D341Med (cell line): ENCODE measurements around the gene AURKA.
"Not testable (repeated sequence)": the region's sequence is repeated elsewhere in the genome, so short reads cannot be mapped to it uniquely, and the experiment has no call there.

ENCODE experiments used
- DNase-seq: peaks from one replicate; pipeline ENCODE4 v3.0.0; 2012; ENCODE audit warnings: low spot score

Gene AURKA

DNA sequence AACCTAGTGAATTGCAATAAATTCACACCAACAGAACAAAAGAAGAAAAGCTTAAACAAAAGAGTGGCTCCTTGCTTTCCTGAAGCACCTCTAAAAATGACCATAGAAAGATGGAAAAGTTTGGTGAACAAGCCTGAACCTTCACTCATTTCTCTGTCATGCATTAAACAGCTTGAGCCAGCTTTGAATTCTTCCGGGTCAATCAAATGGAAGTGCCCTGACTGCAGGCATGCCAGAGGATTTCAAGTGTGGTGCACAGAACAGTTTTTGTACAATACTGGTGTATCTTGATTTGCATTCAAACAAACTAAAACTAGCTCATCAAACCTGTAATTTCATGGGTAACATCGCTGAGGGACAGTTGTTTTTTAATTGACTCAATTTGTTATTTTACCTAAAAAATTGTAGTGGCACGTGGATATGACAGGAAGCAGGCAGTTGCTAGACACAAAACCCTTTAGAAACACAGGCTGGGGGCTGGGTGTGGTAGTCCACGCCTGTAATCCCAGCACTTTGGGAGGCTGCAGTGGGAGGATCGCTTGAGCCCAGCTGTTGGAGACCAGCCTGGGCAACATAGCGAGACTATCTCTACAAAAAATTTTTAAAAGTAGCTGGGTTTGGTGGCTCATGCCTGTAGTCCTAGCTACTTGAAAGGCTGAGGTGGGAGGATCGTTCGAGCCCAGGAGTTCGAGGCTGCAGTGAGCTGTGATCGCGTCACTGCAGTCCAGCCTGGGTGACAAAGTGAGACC is 29.1 kb upstream of the AURKA start:
- DNase-seq: no peak

GRCh38 chr20:56420028-56420427 is 28.0 kb upstream of the AURKA start:
- DNase-seq: no peak

GRCh38 chr20:56418385-56418861 is 26.4 kb upstream of the AURKA start:
- DNase-seq: no peak

DNA sequence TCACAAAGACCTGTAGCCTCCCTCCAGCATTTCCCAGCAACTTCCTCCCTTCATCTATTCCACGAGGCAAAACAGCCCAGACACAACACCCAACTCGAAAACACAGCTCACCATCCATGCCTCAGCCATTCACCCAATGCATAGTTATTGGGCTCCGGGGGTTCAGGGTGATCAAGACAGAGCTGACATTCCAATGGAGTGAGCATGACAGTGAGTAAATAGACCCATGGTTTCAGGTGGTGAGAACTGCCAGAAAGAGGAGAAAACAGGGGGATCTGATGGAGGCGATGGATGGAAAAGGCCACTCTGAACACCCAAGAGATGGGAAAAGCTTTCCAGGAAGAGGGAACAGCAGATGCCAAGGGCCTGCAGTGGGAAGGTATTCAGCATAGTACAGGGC is 25.9 kb upstream of the AURKA start:
- no peak for DNase-seq

DNA sequence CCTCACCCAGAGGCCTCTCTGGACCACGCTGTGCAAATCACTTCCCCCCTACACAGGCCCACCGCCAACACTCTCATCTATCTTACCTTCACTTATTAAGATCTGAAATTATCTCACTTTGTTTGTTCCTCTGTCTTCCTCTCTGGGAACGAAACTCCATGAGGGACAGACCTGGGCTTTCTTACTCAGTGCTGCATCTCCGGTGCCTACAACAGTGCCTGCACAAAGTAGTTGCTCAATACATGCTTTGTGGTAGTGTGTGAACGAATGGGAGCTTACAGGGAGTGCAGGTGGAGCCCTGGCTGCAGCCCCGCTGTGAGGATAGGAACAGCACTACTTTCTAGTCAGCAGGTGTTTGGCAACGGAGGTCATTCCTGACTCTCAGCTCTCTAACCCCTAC is 25.4 kb upstream of the AURKA start:
- DNase-seq: no peak

GRCh38 chr20:56414842-56415765 is 23.1 kb upstream of the AURKA start:
- no peak for DNase-seq

GRCh38 chr20:56412949-56413348 is 20.9 kb upstream of the AURKA start:
- DNase-seq: no peak

DNA sequence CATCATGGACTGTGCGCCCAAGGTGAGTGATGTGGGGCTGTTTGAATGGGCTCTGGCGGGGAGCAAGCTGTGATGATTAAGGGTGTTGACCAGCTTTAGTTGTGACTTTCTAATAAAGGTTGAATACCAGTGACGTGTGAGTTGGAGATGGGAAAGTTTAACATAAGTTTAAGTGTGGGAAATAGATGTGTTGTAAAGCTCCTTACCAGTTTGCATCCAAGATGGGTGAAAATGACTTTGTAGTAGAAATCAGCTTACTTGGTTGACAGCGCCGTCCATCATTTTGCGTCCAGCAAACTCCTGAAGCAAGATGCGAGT is 20.4 kb upstream of the AURKA start:
- DNase-seq: no peak

- no peak for DNase-seq
Measured at GRCh38 chr20:56411759-56412472, 19.9 kb upstream of the AURKA start, which contains the start of gene CASS4. Gene CASS4, plus strand, starts transcription at chr20:56412260. Its CDS starts 199 bp downstream, at chr20:56412459.

DNA sequence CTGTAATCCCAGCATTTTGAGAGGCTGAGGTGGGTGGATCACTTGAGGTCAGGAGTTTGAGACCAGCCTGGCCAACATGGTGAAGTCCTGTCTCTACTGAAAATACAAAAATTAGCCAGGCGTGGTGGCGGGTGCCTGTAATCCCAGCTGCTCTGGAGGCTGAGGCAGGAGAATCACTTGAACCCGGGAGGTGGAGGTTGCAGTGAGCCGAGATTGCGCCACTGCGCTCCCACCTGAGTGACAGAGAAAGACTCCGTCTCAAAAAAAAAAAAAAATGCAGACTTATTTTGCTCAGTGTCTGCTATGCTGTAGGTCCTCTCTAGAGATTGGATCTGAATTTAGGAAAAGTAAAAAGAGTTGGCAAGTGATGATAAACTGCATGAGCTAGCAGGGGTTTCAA is 19.3 kb upstream of the AURKA start:
- not testable (repeated sequence) for DNase-seq

DNA sequence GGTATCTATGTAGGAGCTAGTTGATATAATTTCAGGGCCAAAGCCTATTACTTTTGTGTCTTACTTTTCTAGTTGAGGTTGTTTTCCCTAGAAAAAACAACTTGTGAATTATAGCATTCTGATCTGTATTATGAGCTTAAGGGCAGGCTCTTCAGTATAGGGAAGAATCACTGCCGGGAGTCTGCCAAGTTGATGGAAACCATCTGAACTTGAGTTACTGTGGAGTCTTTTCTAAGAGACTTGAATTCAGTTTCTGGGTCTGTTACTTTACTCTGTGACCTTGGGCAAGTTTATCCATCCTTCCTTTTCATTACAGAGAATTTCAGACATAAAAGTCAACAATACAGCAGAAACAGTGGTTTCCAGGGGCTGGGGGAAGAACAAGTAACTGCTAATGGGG is 17.9 kb upstream of the AURKA start:
- no peak for DNase-seq

DNA sequence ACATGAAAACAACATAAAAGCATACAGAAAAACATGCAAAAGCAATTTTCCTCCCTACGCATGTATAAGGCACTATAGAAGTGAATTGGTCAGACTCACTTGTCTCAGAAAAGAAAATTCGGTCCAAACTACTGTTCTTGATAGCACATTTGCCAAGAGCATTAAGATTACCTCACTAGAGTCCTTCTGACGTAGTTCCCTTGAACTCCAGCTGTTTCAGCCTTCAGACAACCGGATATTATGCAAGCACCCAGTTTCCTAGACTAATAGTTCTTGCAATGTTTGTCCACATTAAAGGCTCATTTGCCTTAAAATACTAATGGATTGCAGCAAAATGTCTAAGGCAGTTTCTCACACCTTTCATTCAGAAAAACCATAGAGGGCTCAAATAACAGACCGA is 17.5 kb upstream of the AURKA start:
- DNase-seq: no peak

DNA sequence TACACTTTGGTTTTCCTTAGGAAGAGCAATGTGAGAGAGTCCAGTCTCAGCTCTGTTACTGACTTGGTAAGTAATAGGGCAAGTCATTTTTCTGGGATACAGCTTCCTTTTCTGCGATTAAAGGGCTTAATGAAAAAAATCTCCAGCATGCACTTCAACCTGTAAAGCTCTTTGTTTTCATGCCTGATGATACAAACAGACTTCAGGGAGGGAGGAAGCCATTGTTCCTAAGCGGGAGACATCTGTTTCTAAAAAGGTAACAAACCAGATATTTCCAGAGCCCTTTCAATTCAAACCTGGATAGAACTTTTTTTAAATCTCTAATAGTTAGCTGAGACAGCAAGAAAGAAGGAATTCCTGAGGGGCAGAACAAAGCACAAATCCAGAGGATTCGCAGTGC is 14.9 kb upstream of the AURKA start:
- no peak for DNase-seq

GRCh38 chr20:56405356-56405755 is 13.3 kb upstream of the AURKA start:
- DNase-seq: not testable (repeated sequence)

DNA sequence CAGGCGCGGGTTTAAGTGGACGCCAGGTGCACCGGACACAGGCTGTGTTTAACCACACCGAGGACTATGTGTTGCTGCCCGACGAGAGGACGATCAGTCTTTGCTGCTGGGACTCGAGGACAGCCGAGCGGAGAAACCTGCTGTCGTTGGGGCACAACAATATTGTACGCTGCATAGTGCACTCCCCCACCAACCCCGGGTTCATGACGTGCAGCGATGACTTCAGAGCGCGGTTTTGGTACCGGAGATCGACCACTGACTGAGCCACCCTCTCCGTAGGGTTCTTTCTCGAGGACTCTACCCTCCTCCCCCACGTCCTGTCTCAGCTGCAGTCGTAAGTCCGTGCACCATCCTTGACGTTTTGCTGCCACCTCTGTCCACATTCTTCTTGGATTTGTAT is 11.4 kb upstream of the AURKA start:
- no peak for DNase-seq

DNA sequence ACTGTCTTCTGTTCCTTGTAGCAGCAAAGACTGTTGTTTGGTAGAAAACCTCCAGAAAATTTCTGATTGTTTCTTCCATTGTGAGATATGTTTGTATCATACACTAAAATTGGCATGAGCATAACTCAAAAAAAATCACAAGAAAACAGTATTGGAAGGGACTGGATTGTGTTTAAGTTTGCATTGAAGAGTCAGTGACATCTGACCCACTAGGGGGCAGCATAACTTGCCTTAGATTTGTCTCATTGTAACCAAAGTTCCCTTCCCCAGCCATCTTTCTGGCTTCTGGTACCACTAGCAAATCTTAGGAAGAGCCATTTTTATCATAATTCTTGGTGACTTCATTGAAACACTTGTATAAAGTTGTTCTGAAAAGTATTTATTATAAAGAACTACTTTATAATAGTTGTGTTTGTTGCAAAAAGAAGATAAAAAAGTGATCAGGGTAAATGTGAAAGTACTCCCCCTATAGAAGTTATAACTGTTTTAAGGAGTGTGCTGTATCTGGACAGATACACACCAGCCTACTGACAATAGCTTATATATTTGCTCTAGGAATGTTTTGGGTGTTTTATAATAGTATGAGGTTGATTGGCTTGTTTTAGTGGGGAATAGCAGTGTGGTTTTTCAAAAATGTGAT is 8.1 kb upstream of the AURKA start:
- peak; percentile 53 for DNase-seq

GRCh38 chr20:56395166-56395565 is 3.2 kb upstream of the AURKA start:
- DNase-seq: no peak

- no peak for DNase-seq
Measured at GRCh38 chr20:56393653-56394052, 1.6 kb upstream of the AURKA start.

DNA sequence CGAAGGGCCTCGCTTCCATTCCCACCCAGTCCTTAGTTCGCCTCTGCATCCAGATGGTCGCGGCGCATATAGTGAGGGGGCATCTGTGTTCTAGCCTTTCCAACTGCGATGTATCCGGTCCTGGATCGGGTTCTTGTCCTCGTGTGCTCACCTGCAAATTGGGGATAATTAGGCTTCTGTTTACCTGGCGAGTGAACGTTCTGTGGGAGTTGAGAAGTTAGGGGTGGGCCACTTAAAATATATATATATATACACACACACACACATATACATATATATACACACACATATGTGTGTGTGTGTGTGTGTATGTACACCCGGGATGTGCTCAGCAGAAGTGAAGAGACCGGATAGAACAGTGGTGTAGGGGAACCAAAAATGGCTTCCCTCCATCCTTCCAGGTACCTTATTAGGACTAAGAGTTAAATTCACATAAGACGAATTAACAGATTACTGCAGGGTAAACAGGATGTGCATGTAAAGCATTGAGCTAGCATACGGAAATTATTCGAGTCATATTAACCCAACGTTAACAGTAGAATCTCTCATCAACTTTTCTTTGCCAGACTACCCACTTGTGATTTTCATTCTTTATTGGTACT is 967 bp upstream of the AURKA start:
- DNase-seq: no peak

DNA sequence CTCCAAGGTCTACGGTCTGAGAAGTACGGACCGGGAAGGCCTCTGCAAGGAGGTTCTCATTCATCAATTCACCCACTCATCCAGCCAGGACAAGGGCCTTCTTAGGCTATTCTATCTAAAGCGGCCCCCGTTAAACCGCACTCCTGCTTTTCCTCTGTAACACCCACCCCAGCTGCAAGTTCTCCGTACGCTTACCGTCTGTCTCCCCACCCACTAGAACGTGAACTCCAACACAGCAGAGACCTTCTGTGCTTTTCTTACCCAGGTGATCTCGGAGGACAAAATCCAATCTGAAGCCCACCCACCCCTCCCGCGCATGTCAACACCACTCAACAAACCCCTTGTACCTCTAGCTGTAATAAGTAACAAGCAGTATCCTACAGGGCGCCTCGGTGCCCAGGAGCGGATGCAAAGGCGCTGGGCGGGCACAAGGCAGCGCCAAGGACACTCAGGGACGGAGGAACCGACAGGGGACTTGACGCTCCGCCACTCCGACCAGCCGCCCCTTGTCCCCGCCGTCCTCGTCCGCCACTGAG is 351 bp downstream of the AURKA start:
- DNase-seq: no peak

DNA sequence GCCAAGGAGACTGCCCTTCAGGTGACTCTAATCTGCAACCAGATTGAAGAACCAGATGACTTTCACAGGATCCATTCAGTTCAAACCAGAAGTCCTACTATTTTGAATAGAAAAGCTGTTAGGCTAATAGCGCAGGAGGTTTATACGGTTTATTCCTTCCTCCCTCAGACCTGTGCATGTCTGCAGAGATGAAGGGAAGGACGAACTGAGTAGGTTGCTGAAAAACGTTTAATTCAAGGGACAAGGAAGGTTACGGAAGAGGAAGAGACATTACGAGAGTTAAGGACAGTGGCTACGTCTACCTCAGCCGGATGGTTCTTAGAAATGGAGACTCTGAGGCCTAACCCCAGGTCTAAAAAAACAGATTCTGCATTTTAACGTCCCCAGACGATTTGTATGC is 978 bp downstream of the AURKA start:
- no peak for DNase-seq
